ENCODE results near the gene TOR1AIP1. TPM values are rescaled to one million over a fixed set of nuclear protein-coding genes. Genes with fewer than 3 reads are reported as not detected.

The TOR1AIP1 gene
- total and polyA plus RNA-seq, 11 donors, result 16.0 to 68.2 (median 45.2) TPM

GRCh38 chr1:179968284-179968993 is 86.4 kb downstream of the TOR1AIP1 start:
- ATAC-seq (no peak), DNase-seq (no peak)
- 86 to 97% (median 92%) methylated on average over 6 of the region's 6 CpGs for WGBS, 4 donors
- no peak overlapping the region for H3K4me3 ChIP-seq
- TF ChIP-seq POLR2A (IDR thresholded peaks at IDR 0.05) (no peak), CTCF (IDR thresholded peaks at IDR 0.05) (no peak)
- no peaks in the 10 kb centered on the region for H3K27me3 ChIP-seq
- intact Hi-C loops (cut with DNase I), result no loop called here
- peaks cover 0 to 17% (median 0%) of the 10 kb centered on the region in 12 donors for H3K9me3 ChIP-seq
- no peaks in the 10 kb centered on the region for H3K36me3 ChIP-seq
- H3K4me1 ChIP-seq, result peaks cover 4 to 70% (median 38%) of the 10 kb centered on the region in 12 donors
- peak overlapping the region in 7 of 12 donors; percentile 3 to 78 (median 73) for H3K27ac ChIP-seq

- DNase-seq (no peak), ATAC-seq (peak; percentile 36 to 40 (median 40))
- Histone ChIP-seq H3K27ac (peak overlapping the region; percentile 3 to 82 (median 64)), H3K4me3 (peak overlapping the region in 1 of 12 donors; percentile 3), H3K36me3 (no peaks in the 10 kb centered on the region), H3K9me3 (peaks cover 0 to 17% (median 0%) of the 10 kb centered on the region in 12 donors), H3K27me3 (no peaks in the 10 kb centered on the region), H3K4me1 (peaks cover 4 to 70% (median 37%) of the 10 kb centered on the region in 12 donors)
- intact Hi-C loops (cut with DNase I), result no loop called here
- WGBS, 4 donors, result 63 to 75% (median 73%) methylated on average over 7 to 8 of the region's 8 CpGs
- TF ChIP-seq POLR2A (IDR thresholded peaks at IDR 0.05), result no peak
- TF ChIP-seq CTCF (IDR thresholded peaks at IDR 0.05), result no peak
Observed at GRCh38 chr1:179968994-179969919, 87.2 kb downstream of the TOR1AIP1 start.

Other genes with a start within 250 kb of the TOR1AIP1 start
- gene FAM163A, start 139.0 kb upstream of the TOR1AIP1 start, total RNA-seq, result under 1 TPM in 8 of 9 donors, not detected in 1; 0.09 to 0.27 (median 0.16) TPM
- gene FAM163A, start 139.0 kb upstream of the TOR1AIP1 start, polyA plus RNA-seq, result under 1 TPM; 0.04 to 0.28 TPM
- gene TOR1AIP2, start 4.5 kb upstream of the TOR1AIP1 start, total RNA-seq, result 10 to 100 TPM; 40.1 to 73.2 (median 56.7) TPM
- gene TOR1AIP2, start 4.5 kb upstream of the TOR1AIP1 start, polyA plus RNA-seq, result 10 to 100 TPM; 12.7 to 22.2 TPM
- gene CEP350, start 72.5 kb downstream of the TOR1AIP1 start, total RNA-seq, result 10 to 100 TPM; 29.9 to 65.3 (median 41.8) TPM
- 10 to 100 TPM in 1 of 2 donors, 1 to 10 TPM in 1; 7.8 to 10.1 TPM for gene CEP350, start 72.5 kb downstream of the TOR1AIP1 start, polyA plus RNA-seq